Measurements from ENCODE around the gene HIPK3.

Gene HIPK3

DNA sequence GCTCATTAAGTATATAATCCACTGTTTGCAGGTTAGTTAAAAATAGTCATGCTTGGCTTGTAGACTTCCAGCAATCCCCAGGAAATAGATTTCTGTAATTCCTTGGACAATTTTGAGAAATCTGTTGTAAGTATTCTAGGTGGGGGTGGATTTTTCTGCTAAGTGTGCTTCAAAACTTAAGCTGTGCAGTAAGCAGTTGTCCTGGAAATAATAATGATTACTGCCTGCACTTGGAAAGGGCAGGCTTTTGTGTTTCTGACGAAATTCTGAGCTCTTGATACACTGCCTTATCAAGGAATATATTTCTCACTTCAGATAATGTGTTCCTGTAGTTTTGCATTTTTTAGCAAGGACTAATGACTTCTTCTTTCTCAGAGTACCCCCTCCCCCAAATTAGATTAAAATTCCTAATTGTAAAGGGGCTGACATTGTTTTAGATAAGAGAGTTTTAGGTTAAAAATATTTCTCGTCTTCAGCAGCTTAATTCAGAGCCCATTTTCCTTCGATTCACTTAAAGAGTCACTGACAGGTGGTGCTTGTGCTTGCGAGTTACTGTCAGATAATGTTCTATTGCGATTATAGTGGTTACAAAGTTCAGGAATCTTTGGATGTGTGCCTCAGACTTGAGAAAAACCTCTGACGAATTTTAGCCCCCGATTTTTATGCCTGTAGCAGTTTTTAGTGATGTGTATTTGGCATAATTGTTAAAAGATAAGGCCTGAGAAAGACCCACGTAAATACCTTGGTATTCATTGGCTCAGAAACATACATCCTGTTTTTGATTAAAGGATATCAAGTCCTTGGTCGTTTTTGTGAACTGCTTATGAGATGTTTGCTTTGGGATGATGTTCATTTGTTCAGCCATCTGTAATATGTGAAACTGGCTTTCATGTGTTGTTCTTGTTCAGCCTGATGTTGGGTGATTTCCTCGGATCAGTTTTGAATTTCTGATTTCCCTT lies 120.5 kb downstream of the HIPK3 start:
- Histone ChIP-seq H3K4me2 (ENCODE audit: low read length) (peak overlapping the region; percentile 91), H4K20me1 (ENCODE audit: control insufficient read depth, insufficient read depth, low read depth, low read length) (no peaks in the 10 kb centered on the region), H3K9me2 (replicated peaks; ENCODE audit: control insufficient read depth, low read length) (no peaks in the 10 kb centered on the region), H3K4me3 (ENCODE audit: low read length) (peak overlapping the region; percentile 76), H3K27ac (ENCODE audit: low read depth, low read length) (peak overlapping the region; percentile 97), H3K9me3 (ENCODE audit: control insufficient read depth, insufficient read depth, low read length) (no peaks in the 10 kb centered on the region), H3K79me2 (ENCODE audit: control insufficient read depth, low read length) (peaks cover 65% of the 10 kb centered on the region), H3K36me3 (ENCODE audit: control insufficient read depth, low read length) (no peaks in the 10 kb centered on the region; the same call in none of the 2 replicates), H3K4me1 (ENCODE audit: control insufficient read depth, low read length) (peaks cover 71% of the 10 kb centered on the region), H3K27me3 (ENCODE audit: control insufficient read depth, low read length) (no peaks in the 10 kb centered on the region), H3F3A (ENCODE audit: control insufficient read depth, insufficient read depth) (peaks cover 20% of the 10 kb centered on the region)
- TF ChIP-seq, protein P1, sequence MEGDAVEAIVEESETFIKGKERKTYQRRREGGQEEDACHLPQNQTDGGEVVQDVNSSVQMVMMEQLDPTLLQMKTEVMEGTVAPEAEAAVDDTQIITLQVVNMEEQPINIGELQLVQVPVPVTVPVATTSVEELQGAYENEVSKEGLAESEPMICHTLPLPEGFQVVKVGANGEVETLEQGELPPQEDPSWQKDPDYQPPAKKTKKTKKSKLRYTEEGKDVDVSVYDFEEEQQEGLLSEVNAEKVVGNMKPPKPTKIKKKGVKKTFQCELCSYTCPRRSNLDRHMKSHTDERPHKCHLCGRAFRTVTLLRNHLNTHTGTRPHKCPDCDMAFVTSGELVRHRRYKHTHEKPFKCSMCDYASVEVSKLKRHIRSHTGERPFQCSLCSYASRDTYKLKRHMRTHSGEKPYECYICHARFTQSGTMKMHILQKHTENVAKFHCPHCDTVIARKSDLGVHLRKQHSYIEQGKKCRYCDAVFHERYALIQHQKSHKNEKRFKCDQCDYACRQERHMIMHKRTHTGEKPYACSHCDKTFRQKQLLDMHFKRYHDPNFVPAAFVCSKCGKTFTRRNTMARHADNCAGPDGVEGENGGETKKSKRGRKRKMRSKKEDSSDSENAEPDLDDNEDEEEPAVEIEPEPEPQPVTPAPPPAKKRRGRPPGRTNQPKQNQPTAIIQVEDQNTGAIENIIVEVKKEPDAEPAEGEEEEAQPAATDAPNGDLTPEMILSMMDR (IDR thresholded peaks at IDR 0.05; ENCODE audit: low read depth, low read length, poor library complexity, severe bottlenecking): no peak
- TF ChIP-seq EZH2phosphoT487 (IDR thresholded peaks at IDR 0.05; ENCODE audit: borderline replicate concordance, low read length): no peak

DNA sequence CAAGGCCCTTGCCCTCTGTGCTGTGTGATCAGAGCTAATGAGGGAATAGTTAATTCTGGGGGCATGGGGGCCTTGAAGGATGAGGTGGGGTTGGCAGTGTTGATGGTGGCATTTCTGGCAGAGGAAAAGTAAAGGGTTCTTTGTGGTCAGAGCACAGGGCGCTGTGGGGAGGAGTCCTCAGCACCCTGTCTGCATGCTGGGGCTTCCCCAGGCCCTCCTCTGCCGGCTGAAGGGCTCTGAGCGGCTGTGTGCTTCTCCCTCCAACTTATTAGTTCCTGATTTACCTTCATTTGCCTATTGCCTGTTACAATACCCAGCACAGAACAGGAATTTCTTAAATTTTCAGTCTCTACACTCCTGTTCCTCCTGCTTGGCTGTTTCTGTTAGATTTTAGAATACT lies 122.8 kb downstream of the HIPK3 start:
- Histone ChIP-seq H3F3A (ENCODE audit: control insufficient read depth, insufficient read depth) (peaks cover 37% of the 10 kb centered on the region), H3K79me2 (ENCODE audit: control insufficient read depth, low read length) (peaks cover 84% of the 10 kb centered on the region), H3K4me1 (ENCODE audit: control insufficient read depth, low read length) (peaks cover 83% of the 10 kb centered on the region)

DNA sequence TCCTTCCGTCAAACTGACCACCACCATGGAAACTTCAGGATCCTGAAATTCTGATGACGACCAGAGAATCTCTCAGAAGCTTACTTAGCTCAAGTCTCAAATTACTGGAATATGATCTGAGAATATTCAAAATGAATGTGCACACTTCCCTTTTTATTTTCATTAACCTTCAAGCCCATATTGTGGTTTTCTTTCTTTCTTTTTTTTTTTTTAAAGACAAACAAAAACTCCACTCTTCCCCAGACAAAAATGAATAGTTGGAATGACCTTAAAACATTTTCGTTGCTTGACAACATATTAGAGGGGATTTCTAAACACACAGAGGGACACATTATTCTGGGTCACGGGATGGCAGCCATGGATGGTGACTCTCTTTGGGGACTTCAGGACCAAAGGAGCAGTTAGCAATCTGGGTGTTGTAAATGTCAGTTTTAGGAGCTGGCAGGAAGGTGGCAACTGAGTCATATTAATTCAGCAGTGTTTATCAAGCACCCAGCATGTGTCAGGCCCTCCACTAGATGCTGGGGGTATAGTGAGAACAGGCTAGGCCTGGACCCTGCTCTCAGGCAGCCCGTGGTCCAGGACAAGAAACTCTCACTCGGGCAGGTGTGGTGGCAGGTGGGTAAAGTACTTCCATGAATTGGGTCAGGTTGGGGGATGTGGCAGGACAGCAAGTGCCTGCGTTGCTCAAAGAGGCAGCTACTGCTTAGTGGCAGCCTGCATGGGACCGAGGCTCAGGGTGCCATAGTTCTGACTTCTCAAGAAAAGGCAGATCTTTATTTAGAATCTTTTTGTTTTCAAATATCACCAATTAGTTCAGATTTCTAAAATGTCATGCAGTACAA lies 126.1 kb downstream of the HIPK3 start:
- Histone ChIP-seq H4K20me1 (ENCODE audit: control insufficient read depth, insufficient read depth, low read depth, low read length) (no peaks in the 10 kb centered on the region), H3K79me2 (ENCODE audit: control insufficient read depth, low read length) (peaks cover 81% of the 10 kb centered on the region), H3K4me3 (ENCODE audit: low read length) (peak overlapping the region; percentile 76), H3K9me2 (replicated peaks; ENCODE audit: control insufficient read depth, low read length) (no peaks in the 10 kb centered on the region), H3K27me3 (ENCODE audit: control insufficient read depth, low read length) (no peaks in the 10 kb centered on the region), H3F3A (ENCODE audit: control insufficient read depth, insufficient read depth) (peaks cover 53% of the 10 kb centered on the region), H3K27ac (ENCODE audit: low read depth, low read length) (peak overlapping the region; percentile 97), H3K9me3 (ENCODE audit: control insufficient read depth, insufficient read depth, low read length) (peaks cover 12% of the 10 kb centered on the region), H3K36me3 (ENCODE audit: control insufficient read depth, low read length) (peaks cover 28% of the 10 kb centered on the region), H3K4me1 (ENCODE audit: control insufficient read depth, low read length) (peaks cover 100% of the 10 kb centered on the region), H3K4me2 (ENCODE audit: low read length) (peak overlapping the region; percentile 91)
- TF ChIP-seq EZH2phosphoT487 (IDR thresholded peaks at IDR 0.05; ENCODE audit: borderline replicate concordance, low read length): no peak
- TF ChIP-seq, protein P1 (IDR thresholded peaks at IDR 0.05; ENCODE audit: low read depth, low read length, poor library complexity, severe bottlenecking): no peak

More for the DNA sequence above, 122.8 kb downstream of the HIPK3 start:
- Histone ChIP-seq H3K4me2 (ENCODE audit: low read length) (peak overlapping the region; percentile 91), H3K27me3 (ENCODE audit: control insufficient read depth, low read length) (no peaks in the 10 kb centered on the region), H3K27ac (ENCODE audit: low read depth, low read length) (peak overlapping the region; percentile 97), H3K9me2 (replicated peaks; ENCODE audit: control insufficient read depth, low read length) (no peaks in the 10 kb centered on the region), H4K20me1 (ENCODE audit: control insufficient read depth, insufficient read depth, low read depth, low read length) (no peaks in the 10 kb centered on the region), H3K4me3 (ENCODE audit: low read length) (peak overlapping the region; percentile 76), H3K36me3 (ENCODE audit: control insufficient read depth, low read length) (peaks cover 12% of the 10 kb centered on the region), H3K9me3 (ENCODE audit: control insufficient read depth, insufficient read depth, low read length) (no peaks in the 10 kb centered on the region)
- TF ChIP-seq, protein P1 (IDR thresholded peaks at IDR 0.05; ENCODE audit: low read depth, low read length, poor library complexity, severe bottlenecking): no peak
- TF ChIP-seq EZH2phosphoT487 (IDR thresholded peaks at IDR 0.05; ENCODE audit: borderline replicate concordance, low read length): no peak

Measured in DOHH2 (cell line).